GM19397 (cell line): ENCODE results near the gene VENTX.

Experiments used
- ATAC-seq: cut with Tn5 transposase; IDR thresholded peaks from one replicate; pipeline ENCODE4 v1.9.1; 2021; ENCODE audit warnings: mild to moderate bottlenecking, moderate library complexity; ENCODE audit not compliant: unreplicated experiment

The VENTX gene

GRCh38 chr10:133282846-133283390, 45.3 kb downstream of the VENTX start:
- no peak for ATAC-seq

- no peak for ATAC-seq
Measured at GRCh38 chr10:133283931-133284330, 46.3 kb downstream of the VENTX start.

DNA sequence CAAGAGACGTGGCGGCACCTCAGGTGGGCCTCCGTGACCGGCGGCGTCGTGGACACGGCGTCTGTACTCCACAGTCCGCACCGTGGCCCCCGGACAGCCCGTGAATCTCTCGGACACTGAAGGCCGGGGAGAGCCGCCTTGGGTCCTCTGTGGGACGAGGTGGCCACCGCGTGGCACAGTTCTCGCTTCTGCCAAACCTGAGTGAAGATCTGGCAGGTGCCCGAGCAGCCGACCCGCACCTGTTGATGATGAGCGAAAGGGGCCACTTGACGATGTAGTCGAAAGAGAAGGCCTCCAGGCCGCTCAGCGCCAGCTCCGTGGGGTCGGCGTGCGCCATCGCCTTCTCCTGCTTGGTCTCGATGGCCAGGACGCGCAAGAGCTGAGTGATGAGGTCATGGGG, 47.6 kb downstream of the VENTX start:
- ATAC-seq = no peak

DNA sequence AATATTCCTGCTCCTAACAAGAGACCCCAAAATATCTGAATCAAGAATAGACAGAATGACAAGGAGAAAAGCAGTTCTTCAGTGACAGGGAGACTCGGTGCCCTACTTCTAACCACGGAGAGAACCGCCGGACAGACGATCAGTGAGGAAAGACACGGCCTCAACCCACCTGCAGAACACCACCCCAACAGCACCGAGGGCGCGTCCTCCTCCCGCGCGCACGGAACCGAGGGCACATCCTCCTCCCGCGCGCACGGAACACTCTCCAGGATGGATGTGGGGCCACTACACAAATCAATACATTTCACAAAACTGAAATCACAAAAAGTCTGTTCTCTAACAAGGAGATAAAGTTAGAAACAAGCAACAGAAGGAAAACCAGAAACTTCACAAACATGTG, 48.7 kb downstream of the VENTX start:
- no peak for ATAC-seq

GRCh38 chr10:133287832-133288500, 50.3 kb downstream of the VENTX start:
- ATAC-seq = no peak

DNA sequence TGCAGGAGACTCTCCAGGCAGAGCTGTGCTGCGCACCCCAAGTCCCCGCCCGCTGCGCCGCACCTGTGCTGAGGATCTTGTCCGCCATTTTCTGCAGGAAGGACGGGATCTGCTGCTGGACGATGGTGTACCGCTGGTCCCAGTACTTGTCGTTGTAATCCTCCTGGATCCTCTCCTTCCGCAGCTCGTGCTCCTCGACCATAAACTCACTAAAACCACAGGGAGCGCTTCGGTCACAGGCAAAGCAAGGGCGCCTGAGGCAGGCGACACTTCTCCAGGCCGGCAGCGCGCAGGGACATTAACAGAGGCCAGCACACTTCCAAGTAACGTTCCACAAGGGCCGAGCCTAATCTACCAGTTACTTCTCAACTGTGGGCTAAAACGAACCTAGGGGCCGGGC, 52.1 kb downstream of the VENTX start:
- ATAC-seq = no peak
